H9 (cell line): ENCODE results near the gene PRDX1. TPM values are rescaled to one million over a fixed set of nuclear protein-coding genes. Genes with fewer than 3 reads are reported as not detected.
"Not testable (repeated sequence)": the region's sequence is repeated elsewhere in the genome, so short reads cannot be mapped to it uniquely, and the experiment has no call there.

ENCODE experiments used
- DNase-seq: peaks from one replicate; pipeline ENCODE4 v3.0.0-alpha.2; 2017
- H2AFZ ChIP-seq: one replicate; pipeline ENCODE4 v1.6.1; 2013; ENCODE audit warnings: mild to moderate bottlenecking, low read length, control low read depth, moderate library complexity
- H2AK5ac ChIP-seq: 2 replicates; pipeline ENCODE4 v1.6.1; 2013; ENCODE audit warnings: low read length, control low read depth, mixed read lengths; ENCODE audit not compliant: insufficient read length
- H2BK120ac ChIP-seq: one replicate; pipeline ENCODE4 v1.6.1; 2013; ENCODE audit warnings: low read depth, mild to moderate bottlenecking, low read length, control low read depth, inconsistent platforms; ENCODE audit not compliant: poor library complexity, severe bottlenecking
- H2BK12ac ChIP-seq: 2 replicates; pipeline ENCODE4 v1.6.1; 2013; ENCODE audit warnings: low read length, control low read depth, mixed read lengths, low read depth; ENCODE audit not compliant: insufficient read length
- H2BK15ac ChIP-seq: 2 replicates; pipeline ENCODE4 v1.6.1; 2013; ENCODE audit warnings: low read depth, low read length, control low read depth
- H2BK20ac ChIP-seq: one replicate; pipeline ENCODE4 v1.6.1; 2013; ENCODE audit warnings: low read depth, mild to moderate bottlenecking, low read length, control low read depth, inconsistent platforms; ENCODE audit not compliant: poor library complexity, severe bottlenecking
- H2BK5ac ChIP-seq: 2 replicates; pipeline ENCODE4 v1.6.1; 2013; ENCODE audit warnings: low read length, control low read depth, mixed read lengths; ENCODE audit not compliant: insufficient read length
- H3K14ac ChIP-seq: 2 replicates; pipeline ENCODE4 v1.6.1; 2013; ENCODE audit warnings: low read length, control low read depth; ENCODE audit not compliant: insufficient read depth
- H3K18ac ChIP-seq: 2 replicates; pipeline ENCODE4 v1.6.1; 2013; ENCODE audit warnings: low read depth, mild to moderate bottlenecking, mixed read lengths, low read length, control low read depth; ENCODE audit not compliant: insufficient read length
- H3K23ac ChIP-seq: 2 replicates; pipeline ENCODE4 v1.6.1; 2013; ENCODE audit warnings: low read length, control low read depth, mixed read lengths, low read depth; ENCODE audit not compliant: insufficient read length
- H3K23me2 ChIP-seq: 2 replicates; pipeline ENCODE4 v1.6.1; 2013; ENCODE audit warnings: low read depth, mild to moderate bottlenecking, mixed read lengths, low read length, control low read depth; ENCODE audit not compliant: insufficient read length, poor library complexity, severe bottlenecking
- H3K27ac ChIP-seq: 2 replicates; pipeline ENCODE4 v1.5.1; 2013; ENCODE audit warnings: low read length, control low read depth, mixed read lengths, low read depth; ENCODE audit not compliant: insufficient read length
- H3K27me3 ChIP-seq: 2 replicates; pipeline ENCODE4 v1.6.1; 2013; ENCODE audit warnings: low read length, control low read depth, inconsistent platforms; ENCODE audit not compliant: insufficient read depth
- H3K4ac ChIP-seq: 2 replicates; pipeline ENCODE4 v1.6.1; 2013; ENCODE audit warnings: low read depth, mild to moderate bottlenecking, control low read depth, inconsistent platforms, low read length, moderate library complexity
- H3K4me1 ChIP-seq: 2 replicates; pipeline ENCODE4 v1.6.1; 2013; ENCODE audit warnings: low read length, control low read depth, inconsistent platforms; ENCODE audit not compliant: insufficient read depth
- H3K4me2 ChIP-seq: 2 replicates; pipeline ENCODE4 v1.6.1; 2013; ENCODE audit warnings: low read length, control low read depth, mixed read lengths; ENCODE audit not compliant: insufficient read length, insufficient read depth
- H3K56ac ChIP-seq: 2 replicates; pipeline ENCODE4 v1.6.1; 2013; ENCODE audit warnings: low read depth, mild to moderate bottlenecking, mixed read lengths, low read length, control low read depth; ENCODE audit not compliant: insufficient read length
- H3K79me1 ChIP-seq: 2 replicates; pipeline ENCODE4 v1.6.1; 2013; ENCODE audit warnings: low read depth, mild to moderate bottlenecking, moderate library complexity, low read length, control low read depth, inconsistent platforms; ENCODE audit not compliant: insufficient read depth, poor library complexity, severe bottlenecking
- H3K79me2 ChIP-seq: 2 replicates; pipeline ENCODE4 v1.6.1; 2013; ENCODE audit warnings: low read length, control low read depth, inconsistent platforms; ENCODE audit not compliant: insufficient read depth
- H3K9ac ChIP-seq: 2 replicates; pipeline ENCODE4 v1.6.1; 2013; ENCODE audit warnings: low read length, control low read depth, mixed read lengths; ENCODE audit not compliant: insufficient read length; ENCODE audit errors: extremely low read depth
- H3K9me3 ChIP-seq: one replicate; pipeline ENCODE4 v1.6.1; 2013; ENCODE audit warnings: low read depth, low read length, inconsistent platforms; ENCODE audit not compliant: control insufficient read depth
- H3T11ph ChIP-seq: one replicate; pipeline ENCODE4 v1.6.1; 2013; ENCODE audit warnings: mild to moderate bottlenecking, low read length, control low read depth, inconsistent platforms
- H4K20me1 ChIP-seq: one replicate; pipeline ENCODE4 v1.6.1; 2013; ENCODE audit not compliant: control insufficient read depth, insufficient read length, insufficient read depth
- H4K5ac ChIP-seq: 2 replicates; pipeline ENCODE4 v1.6.1; 2013; ENCODE audit warnings: low read depth, mild to moderate bottlenecking, mixed read lengths, low read length, control low read depth; ENCODE audit not compliant: insufficient read length
- H4K8ac ChIP-seq: replicated peaks from 2 replicates; pipeline ENCODE4 v1.6.1; 2013; ENCODE audit warnings: low read length, control low read depth, mixed read lengths, low read depth; ENCODE audit not compliant: insufficient read length
- H4K91ac ChIP-seq: 2 replicates; pipeline ENCODE4 v1.6.1; 2013; ENCODE audit warnings: low read depth, mild to moderate bottlenecking, moderate library complexity, mixed read lengths, low read length, control low read depth; ENCODE audit not compliant: insufficient read length
- H3K27ac Mint-ChIP-seq, 3 experiments: 2 replicates in 2 of 3; 3 replicates in 1 of 3; pipeline ENCODE4 v1.8.0; 2020 to 2021; ENCODE audit warnings: mixed read lengths in 3 of 3, mild to moderate bottlenecking in 1 of 3, moderate library complexity in 1 of 3
- H3K27me3 Mint-ChIP-seq: 2 replicates; pipeline ENCODE4 v1.8.0; 2021; ENCODE audit warnings: low read depth, mild to moderate bottlenecking, moderate library complexity, mixed read lengths
- H3K36me3 Mint-ChIP-seq, 3 experiments: 2 replicates in 2 of 3; 3 replicates in 1 of 3; pipeline ENCODE4 v1.8.0; 2020 to 2021; ENCODE audit warnings: low read depth in 3 of 3, mixed read lengths in 3 of 3; ENCODE audit not compliant: insufficient read depth in 1 of 3
- H3K4me1 Mint-ChIP-seq, 2 experiments: 2 replicates each; pipeline ENCODE4 v1.8.0; 2020; ENCODE audit warnings: mixed read lengths in 2 of 2
- H3K4me3 Mint-ChIP-seq, 2 experiments: 2 replicates in 1 of 2; 3 replicates in 1 of 2; pipeline ENCODE4 v1.8.0; 2020 to 2021; ENCODE audit warnings: mild to moderate bottlenecking in 2 of 2, mixed read lengths in 2 of 2, moderate library complexity in 1 of 2
- H3K9me3 Mint-ChIP-seq, 2 experiments: 2 replicates in 1 of 2; 3 replicates in 1 of 2; pipeline ENCODE4 v1.8.0; 2020; ENCODE audit warnings: mild to moderate bottlenecking in 2 of 2, mixed read lengths in 2 of 2, moderate library complexity in 1 of 2
- WGBS: extraction: QIAGEN DNeasy Blood & Tissue Kit; methylation state at CpG from one replicate; pipeline ENCODE4 v1.1.7; 2013; ENCODE audit warnings: missing lambda C conversion rate, low lambda C conversion rate, mixed read lengths; ENCODE audit not compliant: insufficient read length; ENCODE audit errors: extremely low coverage; 5-methylcytosine and 5-hydroxymethylcytosine counted together
- total RNA-seq: library from RNA; stranded (reverse); gene quantifications from 2 replicates; pipeline ENCODE4 v1.2.1, GENCODE V29; 2021

PRDX1 gene
- total RNA-seq, 1 experiment from 2014 or later: 1,003 TPM

DNA sequence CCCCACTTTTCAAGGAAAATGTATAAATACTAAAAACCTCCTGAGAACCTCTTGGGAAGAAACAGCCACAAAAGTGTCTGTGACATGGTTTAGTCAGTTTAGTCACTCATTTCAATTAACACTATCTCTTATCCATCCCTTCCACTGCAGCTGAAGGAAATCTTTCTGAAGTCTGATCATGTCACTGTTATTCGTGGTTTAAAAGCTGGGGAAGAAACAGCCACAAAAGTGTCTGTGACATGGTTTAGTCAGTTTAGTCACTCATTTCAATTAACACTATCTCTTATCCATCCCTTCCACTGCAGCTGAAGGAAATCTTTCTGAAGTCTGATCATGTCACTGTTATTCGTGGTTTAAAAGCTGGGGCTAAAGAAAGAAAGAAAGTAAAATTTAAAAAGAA lies 1.8 kb upstream of the PRDX1 start:
- not testable (repeated sequence) for H2AFZ ChIP-seq, DNase-seq, H3K4ac ChIP-seq, H2BK12ac ChIP-seq, H3K4me2 ChIP-seq, H3K4me1 ChIP-seq, H2BK20ac ChIP-seq, H2BK120ac ChIP-seq, H2AK5ac ChIP-seq, H2BK15ac ChIP-seq, H3K9me3 ChIP-seq, H3K27ac Mint-ChIP-seq, H4K91ac ChIP-seq, H2BK5ac ChIP-seq, H3K4me3 Mint-ChIP-seq, H3K9me3 Mint-ChIP-seq, H4K8ac ChIP-seq, H3K56ac ChIP-seq, H3T11ph ChIP-seq, H3K14ac ChIP-seq, H3K9ac ChIP-seq, H3K79me1 ChIP-seq, H4K5ac ChIP-seq, H4K20me1 ChIP-seq, H3K18ac ChIP-seq, H3K23ac ChIP-seq, H3K27me3 Mint-ChIP-seq, H3K23me2 ChIP-seq, H3K27ac ChIP-seq, H3K27me3 ChIP-seq
- Mint-ChIP-seq H3K36me3 (peaks cover 5 to 12% (median 10%) of the 10 kb centered on the region in 3 experiments; a peak in 5 of 7 replicates), H3K4me1 (peaks cover 39 to 53% of the 10 kb centered on the region in 2 experiments)
- WGBS: no CpG with 5 or more reads among the region's 2 CpGs
- peaks cover 28% of the 10 kb centered on the region; the same call in 1 of the 2 replicates for H3K79me2 ChIP-seq
